HEK293 (cell line): ENCODE data around the gene ACTL8.

Source experiments
- BCL11A ChIP-seq: fragments of 450-650 bp; formaldehyde crosslinking; IDR thresholded peaks from 2 replicates; pipeline ENCODE4 v1.5.1; 2016; ENCODE audit warnings: low read depth, missing biosample characterization, missing genetic modification characterization
- EGR2 ChIP-seq: fragments of 450-650 bp; formaldehyde crosslinking; IDR thresholded peaks from 2 replicates; pipeline ENCODE4 v1.5.1; 2016; ENCODE audit warnings: low read depth, missing biosample characterization, missing genetic modification characterization
- FEZF1 ChIP-seq: fragments of 450-650 bp; formaldehyde crosslinking; IDR thresholded peaks from 2 replicates; pipeline ENCODE4 v1.5.1; 2016; ENCODE audit warnings: missing biosample characterization, missing genetic modification characterization
- GLIS1 ChIP-seq: fragments of 450-650 bp; formaldehyde crosslinking; IDR thresholded peaks from 2 replicates; pipeline ENCODE4 v1.5.1; 2016; ENCODE audit warnings: missing biosample characterization, missing genetic modification characterization
- HOXC10 ChIP-seq: sonication (generic); formaldehyde crosslinking; IDR thresholded peaks from 2 replicates; pipeline ENCODE4 v1.8.1; 2023; ENCODE audit warnings: mild to moderate bottlenecking, missing genetic modification reagents
- KLF7 ChIP-seq: fragments of 450-650 bp; formaldehyde crosslinking; IDR thresholded peaks from 2 replicates; pipeline ENCODE4 v1.5.1; 2016; ENCODE audit warnings: missing biosample characterization, missing genetic modification characterization, borderline replicate concordance
- PATZ1 ChIP-seq: fragments of 450-650 bp; formaldehyde crosslinking; IDR thresholded peaks from 2 replicates; pipeline ENCODE4 v1.5.1; 2016; ENCODE audit warnings: missing biosample characterization, missing genetic modification characterization
- YY1 ChIP-seq: fragments of 450-650 bp; formaldehyde crosslinking; IDR thresholded peaks from 2 replicates; pipeline ENCODE4 v1.5.1; 2018; ENCODE audit warnings: missing biosample characterization, missing genetic modification characterization
- ZBTB48 ChIP-seq: fragments of 450-650 bp; formaldehyde crosslinking; IDR thresholded peaks from 2 replicates; pipeline ENCODE4 v1.5.1; 2016; ENCODE audit warnings: missing biosample characterization, missing genetic modification characterization
- ZBTB49 ChIP-seq: fragments of 450-650 bp; formaldehyde crosslinking; IDR thresholded peaks from 2 replicates; pipeline ENCODE4 v1.5.1; 2016; ENCODE audit warnings: missing biosample characterization, missing genetic modification characterization, low read depth
- ZIC2 ChIP-seq: fragments of 450-650 bp; formaldehyde crosslinking; IDR thresholded peaks from 2 replicates; pipeline ENCODE4 v1.5.1; 2016; ENCODE audit warnings: missing biosample characterization, missing genetic modification characterization
- ZNF138 ChIP-seq: fragments of 450-650 bp; formaldehyde crosslinking; IDR thresholded peaks from 2 replicates; pipeline ENCODE4 v1.5.1; 2016; ENCODE audit warnings: missing biosample characterization, missing genetic modification characterization, borderline replicate concordance
- ZNF155 ChIP-seq: fragments of 450-650 bp; formaldehyde crosslinking; IDR thresholded peaks from 2 replicates; pipeline ENCODE4 v1.5.1; 2016; ENCODE audit warnings: missing biosample characterization, missing genetic modification characterization
- ZNF202 ChIP-seq: fragments of 450-650 bp; formaldehyde crosslinking; IDR thresholded peaks from 2 replicates; pipeline ENCODE4 v1.5.1; 2016; ENCODE audit warnings: missing biosample characterization, missing genetic modification characterization, borderline replicate concordance
- ZNF221 ChIP-seq: fragments of 450-650 bp; formaldehyde crosslinking; IDR thresholded peaks from 2 replicates; pipeline ENCODE4 v1.5.1; 2017; ENCODE audit warnings: missing biosample characterization, missing genetic modification characterization, borderline replicate concordance
- ZNF311 ChIP-seq: fragments of 450-650 bp; formaldehyde crosslinking; IDR thresholded peaks from 2 replicates; pipeline ENCODE4 v1.5.1; 2017; ENCODE audit warnings: missing biosample characterization, missing genetic modification characterization, borderline replicate concordance
- ZNF350 ChIP-seq: fragments of 450-650 bp; formaldehyde crosslinking; IDR thresholded peaks from 2 replicates; pipeline ENCODE4 v1.5.0; 2017; ENCODE audit warnings: missing biosample characterization, mild to moderate bottlenecking, missing genetic modification characterization
- ZNF426 ChIP-seq: fragments of 450-650 bp; formaldehyde crosslinking; IDR thresholded peaks from 2 replicates; pipeline ENCODE4 v1.5.1; 2017; ENCODE audit warnings: missing biosample characterization, missing genetic modification characterization, mild to moderate bottlenecking, inconsistent platforms, moderate library complexity
- ZNF521 ChIP-seq: fragments of 450-650 bp; formaldehyde crosslinking; IDR thresholded peaks from 2 replicates; pipeline ENCODE4 v1.5.1; 2017; ENCODE audit warnings: missing biosample characterization, mild to moderate bottlenecking, missing genetic modification characterization
- ZNF571 ChIP-seq: fragments of 450-650 bp; formaldehyde crosslinking; IDR thresholded peaks from 2 replicates; pipeline ENCODE4 v1.5.0; 2017; ENCODE audit warnings: missing biosample characterization, missing genetic modification characterization
- ZNF626 ChIP-seq: fragments of 450-650 bp; sonication (Bioruptor Pico); formaldehyde crosslinking; IDR thresholded peaks from 2 replicates; pipeline ENCODE4 v1.5.1; 2018; ENCODE audit warnings: missing biosample characterization, missing genetic modification characterization, inconsistent platforms
- ZNF664 ChIP-seq: fragments of 450-650 bp; formaldehyde crosslinking; IDR thresholded peaks from 2 replicates; pipeline ENCODE4 v1.5.1; 2016; ENCODE audit warnings: missing biosample characterization, missing genetic modification characterization
- ZNF830 ChIP-seq: fragments of 450-650 bp; IDR thresholded peaks from 2 replicates; pipeline ENCODE4 v1.5.0; 2018; ENCODE audit warnings: missing biosample characterization, missing genetic modification characterization, low read depth, mild to moderate bottlenecking, moderate library complexity
- ZNF843 ChIP-seq: fragments of 450-650 bp; formaldehyde crosslinking; IDR thresholded peaks from 2 replicates; pipeline ENCODE4 v1.5.1; 2016; ENCODE audit warnings: missing biosample characterization, missing genetic modification characterization
- ZXDB ChIP-seq: fragments of 450-650 bp; formaldehyde crosslinking; IDR thresholded peaks from 2 replicates; pipeline ENCODE4 v1.5.1; 2016; ENCODE audit warnings: missing biosample characterization, missing genetic modification characterization
- TF ChIP-seq, protein P1 (sequence below): fragments of 450-650 bp; formaldehyde crosslinking; IDR thresholded peaks from 2 replicates; pipeline ENCODE4 v1.5.1; 2016; ENCODE audit warnings: missing biosample characterization, missing genetic modification characterization
- TF ChIP-seq, protein P2 (sequence below): fragments of 450-650 bp; formaldehyde crosslinking; IDR thresholded peaks from 2 replicates; pipeline ENCODE4 v1.5.1; 2016; ENCODE audit warnings: missing biosample characterization, missing genetic modification characterization
- TF ChIP-seq, protein P3 (sequence below): fragments of 450-650 bp; formaldehyde crosslinking; IDR thresholded peaks from 2 replicates; pipeline ENCODE4 v1.5.1; 2016; ENCODE audit warnings: missing biosample characterization, missing genetic modification characterization

Gene ACTL8

GRCh38 chr1:17795836-17796645, 40.9 kb downstream of the ACTL8 start (continued):
- TF ChIP-seq, protein P1, sequence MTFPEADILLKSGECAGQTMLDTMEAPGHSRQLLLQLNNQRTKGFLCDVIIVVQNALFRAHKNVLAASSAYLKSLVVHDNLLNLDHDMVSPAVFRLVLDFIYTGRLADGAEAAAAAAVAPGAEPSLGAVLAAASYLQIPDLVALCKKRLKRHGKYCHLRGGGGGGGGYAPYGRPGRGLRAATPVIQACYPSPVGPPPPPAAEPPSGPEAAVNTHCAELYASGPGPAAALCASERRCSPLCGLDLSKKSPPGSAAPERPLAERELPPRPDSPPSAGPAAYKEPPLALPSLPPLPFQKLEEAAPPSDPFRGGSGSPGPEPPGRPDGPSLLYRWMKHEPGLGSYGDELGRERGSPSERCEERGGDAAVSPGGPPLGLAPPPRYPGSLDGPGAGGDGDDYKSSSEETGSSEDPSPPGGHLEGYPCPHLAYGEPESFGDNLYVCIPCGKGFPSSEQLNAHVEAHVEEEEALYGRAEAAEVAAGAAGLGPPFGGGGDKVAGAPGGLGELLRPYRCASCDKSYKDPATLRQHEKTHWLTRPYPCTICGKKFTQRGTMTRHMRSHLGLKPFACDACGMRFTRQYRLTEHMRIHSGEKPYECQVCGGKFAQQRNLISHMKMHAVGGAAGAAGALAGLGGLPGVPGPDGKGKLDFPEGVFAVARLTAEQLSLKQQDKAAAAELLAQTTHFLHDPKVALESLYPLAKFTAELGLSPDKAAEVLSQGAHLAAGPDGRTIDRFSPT (tag by site-specific recombination) = no peak
- TF ChIP-seq ZNF221 (tag by site-specific recombination) = no peak
- TF ChIP-seq ZNF426 = no peak
- TF ChIP-seq ZNF830 = no peak
- TF ChIP-seq FEZF1 (tag by site-specific recombination) = peak; percentile 53; the same call in 1 of the 2 replicates
- no peak for TF ChIP-seq ZNF350 (tag by site-specific recombination)
- TF ChIP-seq ZXDB (tag by site-specific recombination) = no peak
- TF ChIP-seq ZNF138 (tag by site-specific recombination) = no peak
- TF ChIP-seq, protein P2, sequence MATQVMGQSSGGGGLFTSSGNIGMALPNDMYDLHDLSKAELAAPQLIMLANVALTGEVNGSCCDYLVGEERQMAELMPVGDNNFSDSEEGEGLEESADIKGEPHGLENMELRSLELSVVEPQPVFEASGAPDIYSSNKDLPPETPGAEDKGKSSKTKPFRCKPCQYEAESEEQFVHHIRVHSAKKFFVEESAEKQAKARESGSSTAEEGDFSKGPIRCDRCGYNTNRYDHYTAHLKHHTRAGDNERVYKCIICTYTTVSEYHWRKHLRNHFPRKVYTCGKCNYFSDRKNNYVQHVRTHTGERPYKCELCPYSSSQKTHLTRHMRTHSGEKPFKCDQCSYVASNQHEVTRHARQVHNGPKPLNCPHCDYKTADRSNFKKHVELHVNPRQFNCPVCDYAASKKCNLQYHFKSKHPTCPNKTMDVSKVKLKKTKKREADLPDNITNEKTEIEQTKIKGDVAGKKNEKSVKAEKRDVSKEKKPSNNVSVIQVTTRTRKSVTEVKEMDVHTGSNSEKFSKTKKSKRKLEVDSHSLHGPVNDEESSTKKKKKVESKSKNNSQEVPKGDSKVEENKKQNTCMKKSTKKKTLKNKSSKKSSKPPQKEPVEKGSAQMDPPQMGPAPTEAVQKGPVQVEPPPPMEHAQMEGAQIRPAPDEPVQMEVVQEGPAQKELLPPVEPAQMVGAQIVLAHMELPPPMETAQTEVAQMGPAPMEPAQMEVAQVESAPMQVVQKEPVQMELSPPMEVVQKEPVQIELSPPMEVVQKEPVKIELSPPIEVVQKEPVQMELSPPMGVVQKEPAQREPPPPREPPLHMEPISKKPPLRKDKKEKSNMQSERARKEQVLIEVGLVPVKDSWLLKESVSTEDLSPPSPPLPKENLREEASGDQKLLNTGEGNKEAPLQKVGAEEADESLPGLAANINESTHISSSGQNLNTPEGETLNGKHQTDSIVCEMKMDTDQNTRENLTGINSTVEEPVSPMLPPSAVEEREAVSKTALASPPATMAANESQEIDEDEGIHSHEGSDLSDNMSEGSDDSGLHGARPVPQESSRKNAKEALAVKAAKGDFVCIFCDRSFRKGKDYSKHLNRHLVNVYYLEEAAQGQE (tag by site-specific recombination) = no peak
- TF ChIP-seq BCL11A (tag by site-specific recombination) = no peak
- no peak for TF ChIP-seq YY1 (tag by site-specific recombination)
- no peak for TF ChIP-seq ZBTB49
- TF ChIP-seq ZNF155 (tag by site-specific recombination) = no peak
- TF ChIP-seq GLIS1 (tag by site-specific recombination) = peak; percentile 77
- TF ChIP-seq PATZ1 = no peak
- peak; percentile 71 for TF ChIP-seq ZNF664 (tag by site-specific recombination)
- TF ChIP-seq ZNF626 (tag by site-specific recombination) = no peak
- TF ChIP-seq ZNF843 (tag by site-specific recombination) = no peak
- TF ChIP-seq, protein P3, sequence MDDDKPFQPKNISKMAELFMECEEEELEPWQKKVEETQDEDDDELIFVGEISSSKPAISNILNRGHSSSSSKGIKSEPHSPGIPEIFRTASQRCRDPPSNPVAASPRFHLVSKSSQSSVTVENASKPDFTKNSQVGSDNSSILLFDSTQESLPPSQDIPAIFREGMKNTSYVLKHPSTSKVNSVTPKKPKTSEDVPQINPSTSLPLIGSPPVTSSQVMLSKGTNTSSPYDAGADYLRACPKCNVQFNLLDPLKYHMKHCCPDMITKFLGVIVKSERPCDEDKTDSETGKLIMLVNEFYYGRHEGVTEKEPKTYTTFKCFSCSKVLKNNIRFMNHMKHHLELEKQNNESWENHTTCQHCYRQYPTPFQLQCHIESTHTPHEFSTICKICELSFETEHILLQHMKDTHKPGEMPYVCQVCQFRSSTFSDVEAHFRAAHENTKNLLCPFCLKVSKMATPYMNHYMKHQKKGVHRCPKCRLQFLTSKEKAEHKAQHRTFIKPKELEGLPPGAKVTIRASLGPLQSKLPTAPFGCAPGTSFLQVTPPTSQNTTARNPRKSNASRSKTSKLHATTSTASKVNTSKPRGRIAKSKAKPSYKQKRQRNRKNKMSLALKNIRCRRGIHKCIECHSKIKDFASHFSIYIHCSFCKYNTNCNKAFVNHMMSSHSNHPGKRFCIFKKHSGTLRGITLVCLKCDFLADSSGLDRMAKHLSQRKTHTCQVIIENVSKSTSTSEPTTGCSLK (tag by site-specific recombination) = no peak
- TF ChIP-seq ZIC2 = peak; percentile 95
- no peak for TF ChIP-seq KLF7 (tag by site-specific recombination)
- TF ChIP-seq ZBTB48 (tag by site-specific recombination) = no peak
- no peak for TF ChIP-seq HOXC10 (CRISPR knock-in tag)
- TF ChIP-seq ZNF202 (tag by site-specific recombination) = no peak
- TF ChIP-seq EGR2 = peak; percentile 60; the same call in 1 of the 2 replicates
- TF ChIP-seq ZNF311 = no peak
- TF ChIP-seq ZNF521 = no peak
- no peak for TF ChIP-seq ZNF571 (tag by site-specific recombination)
